Sigmoid colon (tissue), 4 donors: ENCODE data around the gene PRKAR2B.

Experiments used
- CTCF ChIP-seq, 4 experiments: fragments of 450-650 bp in 3 of 4; fragments of 200-600 bp in 1 of 4; IDR thresholded peaks; one replicate each; pipeline ENCODE4 v1.5.1; 2016 to 2019; ENCODE audit warnings: antibody characterized with exemption in 4 of 4, mild to moderate bottlenecking in 3 of 4, moderate library complexity in 2 of 4
- EP300 ChIP-seq, 4 donors: sonication (generic); formaldehyde crosslinking; IDR thresholded peaks; one replicate each; pipeline ENCODE4 v1.6.1; 2017; ENCODE audit warnings: antibody characterized with exemption in 4 of 4
- POLR2A ChIP-seq, 2 donors: fragments of 450-650 bp; IDR thresholded peaks; one replicate each; pipeline ENCODE4 v1.6.1; 2016; ENCODE audit warnings: antibody characterized with exemption in 2 of 2, mild to moderate bottlenecking in 2 of 2, moderate library complexity in 2 of 2

DNA sequence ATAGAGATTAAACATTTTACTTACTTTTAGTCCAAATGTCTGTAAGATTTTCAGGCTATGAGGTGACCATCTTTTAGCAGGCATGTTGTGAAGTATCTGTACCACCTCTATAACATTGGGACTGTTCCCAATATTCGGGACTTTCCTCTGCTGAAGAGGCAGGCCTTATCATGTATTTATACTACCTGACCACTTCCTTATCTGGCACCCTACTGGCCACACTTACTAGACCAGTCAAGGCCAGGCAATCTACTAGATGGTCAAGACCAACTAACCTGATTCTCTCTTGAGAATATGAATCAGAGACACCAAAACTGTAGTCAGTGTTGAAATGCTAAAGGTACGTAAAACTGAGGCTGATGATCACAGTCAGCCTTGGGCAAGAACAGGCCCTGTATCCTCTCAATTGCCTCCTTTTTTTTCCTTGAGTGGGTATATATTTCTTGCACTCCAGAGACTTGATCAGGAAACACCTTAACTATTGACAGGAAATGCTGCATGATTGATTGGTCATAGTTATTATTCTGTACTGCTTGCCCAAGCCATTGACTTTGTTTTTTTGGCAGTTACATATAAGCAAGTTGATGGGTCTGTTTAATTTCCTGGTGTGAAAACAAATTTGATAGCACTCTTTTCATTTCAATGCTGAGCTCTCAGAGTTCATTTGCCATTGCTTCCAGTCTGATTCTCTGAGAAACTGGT is 5.2 kb upstream of the PRKAR2B start:
- TF ChIP-seq CTCF (IDR thresholded peaks at IDR 0.05) (no peak), POLR2A (IDR thresholded peaks at IDR 0.05) (no peak), EP300 (IDR thresholded peaks at IDR 0.05) (no peak)
